Natural killer cell (primary cell): ENCODE data around the gene ANGEL2. TPM values are rescaled to one million over a fixed set of nuclear protein-coding genes. Genes with fewer than 3 reads are reported as not detected.

Experiments
- ATAC-seq, 3 donors: fragments of 150-1000 bp in 2 of 3; fragments of 200-7000 bp in 1 of 3; cut with Tn5 transposase; 1 replicate in 1 of 3; 2 replicates in 2 of 3; pipeline ENCODE4 v1.10.0; 2021; ENCODE audit warnings: mild to moderate bottlenecking in 2 of 3, moderate library complexity in 2 of 3
- DNase-seq, 2 donors: peaks; one replicate each; pipeline versions ENCODE4 v3.0.0 to v3.0.0-alpha.2; 2013 to 2021; ENCODE audit warnings: mixed read lengths in 1 of 2
- H3K27ac ChIP-seq: one replicate; pipeline ENCODE4 v1.5.1; 2013; ENCODE audit warnings: mild to moderate bottlenecking, low read length
- H3K27me3 ChIP-seq: one replicate; pipeline ENCODE4 v1.6.1; 2013; ENCODE audit warnings: low read length; ENCODE audit not compliant: control insufficient read depth, insufficient read depth
- H3K36me3 ChIP-seq: one replicate; pipeline ENCODE4 v1.6.1; 2013; ENCODE audit warnings: low read length; ENCODE audit not compliant: control insufficient read depth, insufficient read depth
- H3K4me1 ChIP-seq: one replicate; pipeline ENCODE4 v1.6.1; 2013; ENCODE audit warnings: low read length; ENCODE audit not compliant: control insufficient read depth, insufficient read depth
- H3K4me3 ChIP-seq: one replicate; pipeline ENCODE4 v1.5.1; 2013; ENCODE audit warnings: low read length
- H3K9me3 ChIP-seq: one replicate; pipeline ENCODE4 v1.6.1; 2013; ENCODE audit warnings: low read length; ENCODE audit not compliant: control insufficient read depth, insufficient read depth
- H3K27ac Mint-ChIP-seq, 2 donors: one replicate each; pipeline ENCODE4 v1.8.0; 2022; ENCODE audit warnings: mild to moderate bottlenecking in 2 of 2, mixed read lengths in 2 of 2, moderate library complexity in 1 of 2
- H3K27me3 Mint-ChIP-seq, 2 donors: one replicate each; pipeline ENCODE4 v1.8.0; 2022; ENCODE audit warnings: low read depth in 2 of 2, mixed read lengths in 2 of 2
- H3K36me3 Mint-ChIP-seq: one replicate; pipeline ENCODE4 v1.8.0; 2022; ENCODE audit warnings: mixed read lengths
- H3K4me1 Mint-ChIP-seq, 2 donors: one replicate each; pipeline ENCODE4 v1.8.0; 2022; ENCODE audit warnings: mixed read lengths in 2 of 2
- H3K4me3 Mint-ChIP-seq: one replicate; pipeline ENCODE4 v1.8.0; 2022; ENCODE audit warnings: mild to moderate bottlenecking, moderate library complexity, mixed read lengths
- H3K9me3 Mint-ChIP-seq, 2 donors: one replicate each; pipeline ENCODE4 v1.8.0; 2022; ENCODE audit warnings: mixed read lengths in 2 of 2
- WGBS: methylation state at CpG from one replicate; pipeline ENCODE4 v1.1.7; 2013; ENCODE audit warnings: missing lambda C conversion rate; ENCODE audit not compliant: insufficient coverage; 5-methylcytosine and 5-hydroxymethylcytosine counted together
- intact Hi-C: fragments of 100-400 bp; cut with micrococcal nuclease; formaldehyde crosslinking; loops from one replicate; pipeline ENCODE4 v1.14.2; 2022
- total RNA-seq, 4 donors: library from RNA; stranded (reverse); fragments of 120-200 nt in 1 of 4; gene quantifications; one replicate each; pipeline versions ENCODE4 v1.2.3 to v1.2.4, GENCODE V29; 2013 to 2022
- TF ChIP-seq, protein P1 (sequence below): fragments of 200-600 bp; IDR thresholded peaks from one replicate; pipeline ENCODE4 v1.8.0; 2022; ENCODE audit warnings: antibody characterized with exemption

Gene ANGEL2, protein sequence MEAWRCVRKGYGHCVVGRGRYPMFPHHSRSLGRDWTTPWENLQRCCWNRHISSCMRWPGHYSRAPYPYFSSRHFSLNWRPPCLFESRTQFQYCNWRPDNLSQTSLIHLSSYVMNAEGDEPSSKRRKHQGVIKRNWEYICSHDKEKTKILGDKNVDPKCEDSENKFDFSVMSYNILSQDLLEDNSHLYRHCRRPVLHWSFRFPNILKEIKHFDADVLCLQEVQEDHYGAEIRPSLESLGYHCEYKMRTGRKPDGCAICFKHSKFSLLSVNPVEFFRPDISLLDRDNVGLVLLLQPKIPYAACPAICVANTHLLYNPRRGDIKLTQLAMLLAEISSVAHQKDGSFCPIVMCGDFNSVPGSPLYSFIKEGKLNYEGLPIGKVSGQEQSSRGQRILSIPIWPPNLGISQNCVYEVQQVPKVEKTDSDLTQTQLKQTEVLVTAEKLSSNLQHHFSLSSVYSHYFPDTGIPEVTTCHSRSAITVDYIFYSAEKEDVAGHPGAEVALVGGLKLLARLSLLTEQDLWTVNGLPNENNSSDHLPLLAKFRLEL
- total RNA-seq, result 10 to 100 TPM; 68.1 to 75.3 (median 72.1) TPM
- total RNA-seq (2013), result 95.2 TPM

DNA sequence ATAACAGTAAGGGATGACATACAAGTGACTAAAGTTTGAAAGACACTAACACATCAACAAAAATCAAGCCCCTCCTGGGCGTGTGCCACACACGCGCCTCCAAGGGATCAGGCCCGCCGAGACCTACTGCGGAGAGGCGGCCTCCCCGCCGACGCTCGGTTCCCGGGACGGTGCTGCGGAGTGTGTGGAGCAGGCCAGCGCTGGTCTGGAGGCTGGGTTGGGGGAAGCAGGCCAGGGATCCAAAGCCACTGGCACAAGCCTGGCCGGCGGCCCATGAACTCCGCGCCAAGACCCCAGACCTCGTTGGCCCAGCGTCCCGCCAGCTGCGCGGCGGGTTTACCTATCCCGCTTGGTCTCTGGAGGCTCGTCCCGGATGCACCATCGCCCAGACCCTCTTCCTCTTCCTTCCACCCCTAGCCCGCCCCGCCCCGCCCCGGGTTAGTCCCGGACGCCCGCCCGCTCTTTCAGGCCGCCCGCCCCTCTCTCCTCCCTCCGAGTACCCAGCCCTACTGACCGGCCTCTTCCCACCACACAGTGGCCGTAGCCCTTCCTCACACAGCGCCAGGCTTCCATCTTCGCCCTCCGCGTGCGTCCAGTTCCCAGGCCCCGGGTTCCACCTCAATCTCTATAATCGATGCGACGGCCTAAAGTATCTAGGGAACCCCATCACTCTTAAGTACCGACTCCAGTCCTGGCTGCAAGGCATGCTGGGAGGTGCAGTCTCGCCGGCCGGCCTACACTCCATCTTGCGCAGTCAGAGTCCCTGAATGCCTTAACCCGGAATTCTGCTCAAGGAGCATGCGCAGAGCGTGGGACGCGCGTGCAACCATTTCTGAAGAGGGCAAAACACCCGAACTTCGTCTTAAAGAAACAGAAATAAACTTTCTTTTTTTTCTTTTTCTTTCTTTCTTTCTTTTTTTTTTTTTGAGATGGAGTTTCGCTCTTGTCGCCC lies at the start of gene ANGEL2:
Gene ANGEL2, minus strand, starts transcription at position 769 of the 952 bp plus-strand sequence. Its CDS starts 196 bp downstream, at position 573.
- intact Hi-C loops, result no loop called here
- under 1% methylated on average over 63 of the region's 66 CpGs for WGBS

DNA sequence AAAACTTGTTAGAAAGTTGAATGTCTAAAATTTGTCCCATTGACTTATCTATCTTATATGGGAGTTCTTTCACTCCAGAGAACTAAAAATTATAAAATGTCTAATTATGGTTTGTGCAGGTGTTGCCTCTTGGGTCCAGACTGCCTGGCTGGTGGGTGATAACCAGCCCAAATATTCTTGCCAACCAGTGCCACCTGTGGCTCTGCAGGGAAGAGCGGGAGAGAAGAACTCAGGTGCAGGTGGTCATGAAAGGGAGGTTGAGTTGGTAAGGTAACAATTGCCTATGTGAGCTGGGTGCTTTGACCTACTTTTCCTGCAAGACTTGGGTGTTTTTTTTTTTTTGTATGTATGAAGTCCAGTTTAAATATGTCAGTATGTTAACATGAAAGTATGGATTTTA lies 45.6 kb upstream of the ANGEL2 start:
- no peak for ATAC-seq
- H3K27me3 Mint-ChIP-seq, result no peaks in the 10 kb centered on the region
- H3K27ac Mint-ChIP-seq, result peak overlapping the region in 1 of 2 donors; percentile 51
- no peak overlapping the region for H3K4me3 Mint-ChIP-seq
- H3K4me1 Mint-ChIP-seq, result peaks cover 18 to 22% of the 10 kb centered on the region in 2 donors
- H3K36me3 Mint-ChIP-seq, result no peaks in the 10 kb centered on the region
- WGBS, result 100% methylated on average over 1 of the region's 1 CpG
- Histone ChIP-seq H3K36me3 (no peaks in the 10 kb centered on the region), H3K27ac (no peak overlapping the region), H3K27me3 (no peaks in the 10 kb centered on the region), H3K4me1 (no peaks in the 10 kb centered on the region), H3K9me3 (no peaks in the 10 kb centered on the region), H3K4me3 (no peak overlapping the region)
- peaks cover 0 to 2% of the 10 kb centered on the region in 2 donors for H3K9me3 Mint-ChIP-seq
- no peak for DNase-seq
- TF ChIP-seq, protein P1, sequence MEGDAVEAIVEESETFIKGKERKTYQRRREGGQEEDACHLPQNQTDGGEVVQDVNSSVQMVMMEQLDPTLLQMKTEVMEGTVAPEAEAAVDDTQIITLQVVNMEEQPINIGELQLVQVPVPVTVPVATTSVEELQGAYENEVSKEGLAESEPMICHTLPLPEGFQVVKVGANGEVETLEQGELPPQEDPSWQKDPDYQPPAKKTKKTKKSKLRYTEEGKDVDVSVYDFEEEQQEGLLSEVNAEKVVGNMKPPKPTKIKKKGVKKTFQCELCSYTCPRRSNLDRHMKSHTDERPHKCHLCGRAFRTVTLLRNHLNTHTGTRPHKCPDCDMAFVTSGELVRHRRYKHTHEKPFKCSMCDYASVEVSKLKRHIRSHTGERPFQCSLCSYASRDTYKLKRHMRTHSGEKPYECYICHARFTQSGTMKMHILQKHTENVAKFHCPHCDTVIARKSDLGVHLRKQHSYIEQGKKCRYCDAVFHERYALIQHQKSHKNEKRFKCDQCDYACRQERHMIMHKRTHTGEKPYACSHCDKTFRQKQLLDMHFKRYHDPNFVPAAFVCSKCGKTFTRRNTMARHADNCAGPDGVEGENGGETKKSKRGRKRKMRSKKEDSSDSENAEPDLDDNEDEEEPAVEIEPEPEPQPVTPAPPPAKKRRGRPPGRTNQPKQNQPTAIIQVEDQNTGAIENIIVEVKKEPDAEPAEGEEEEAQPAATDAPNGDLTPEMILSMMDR, result no peak
- intact Hi-C loops, result no loop called here

More for the DNA sequence above, at the start of gene ANGEL2:
- Histone ChIP-seq H3K27ac (peak within 1 kb of the TSS; percentile 83), H3K36me3 (peaks cover 18% of the 10 kb centered on the region), H3K9me3 (no peaks in the 10 kb centered on the region), H3K4me3 (peak within 1 kb of the TSS; percentile 97), H3K4me1 (peaks cover 11% of the 10 kb centered on the region), H3K27me3 (no peaks in the 10 kb centered on the region)
- Mint-ChIP-seq H3K36me3 (no peaks in the 10 kb centered on the region), H3K4me3 (peak within 1 kb of the TSS; percentile 100), H3K4me1 (peaks cover 26 to 42% of the 10 kb centered on the region in 2 donors), H3K27ac (peak within 1 kb of the TSS; percentile 96 to 98), H3K9me3 (no peaks in the 10 kb centered on the region), H3K27me3 (peaks cover 0 to 7% of the 10 kb centered on the region in 2 donors)
- ATAC-seq, result peak; percentile 95 to 98 (median 97)
- peak; percentile 88 to 99 for DNase-seq
- TF ChIP-seq, protein P1, result no peak

DNA sequence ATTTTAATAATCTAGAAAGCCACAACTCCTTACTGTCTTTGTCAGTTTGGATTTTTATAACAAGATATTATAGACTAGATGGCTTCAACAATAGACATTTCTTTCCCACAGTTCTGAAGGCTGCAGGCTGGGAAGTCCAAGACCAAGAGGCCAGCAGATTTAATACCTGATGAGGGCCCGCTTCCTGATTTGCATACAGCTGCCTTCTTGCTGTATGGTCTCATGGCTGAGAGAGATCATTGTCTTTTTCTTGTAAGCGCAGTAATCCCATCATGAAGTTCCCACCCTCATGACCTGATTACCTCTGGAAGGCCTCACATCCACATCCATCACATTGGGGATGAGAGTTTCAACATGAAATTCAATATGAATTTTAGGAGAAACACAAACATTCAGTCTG lies 45.2 kb upstream of the ANGEL2 start:
- H3K9me3 ChIP-seq, result no peaks in the 10 kb centered on the region
- Mint-ChIP-seq H3K9me3 (peaks cover 0 to 2% of the 10 kb centered on the region in 2 donors), H3K27ac (peak overlapping the region in 1 of 2 donors; percentile 51), H3K36me3 (no peaks in the 10 kb centered on the region), H3K4me3 (no peak overlapping the region), H3K27me3 (no peaks in the 10 kb centered on the region), H3K4me1 (peaks cover 20 to 26% of the 10 kb centered on the region in 2 donors)
- no peak overlapping the region for H3K27ac ChIP-seq
- TF ChIP-seq, protein P1, result no peak
- no peak for ATAC-seq
- H3K4me3 ChIP-seq, result no peak overlapping the region
- H3K36me3 ChIP-seq, result no peaks in the 10 kb centered on the region
- no peaks in the 10 kb centered on the region for H3K27me3 ChIP-seq
- no peak for DNase-seq
- 100% methylated on average over 1 of the region's 2 CpGs for WGBS
- intact Hi-C loops, result no loop called here
- H3K4me1 ChIP-seq, result no peaks in the 10 kb centered on the region
